OCI-M2 (cell line): ENCODE results near the gene ZNF217.
"Not testable (repeated sequence)": the region's sequence is repeated elsewhere in the genome, so short reads cannot be mapped to it uniquely, and the experiment has no call there.

Experiments used
- DNase-seq: peaks from one replicate; lab custom pipeline; 2025; ENCODE audit not compliant: unreplicated experiment; lab: John Stamatoyannopoulos, UW

The ZNF217 gene

DNA sequence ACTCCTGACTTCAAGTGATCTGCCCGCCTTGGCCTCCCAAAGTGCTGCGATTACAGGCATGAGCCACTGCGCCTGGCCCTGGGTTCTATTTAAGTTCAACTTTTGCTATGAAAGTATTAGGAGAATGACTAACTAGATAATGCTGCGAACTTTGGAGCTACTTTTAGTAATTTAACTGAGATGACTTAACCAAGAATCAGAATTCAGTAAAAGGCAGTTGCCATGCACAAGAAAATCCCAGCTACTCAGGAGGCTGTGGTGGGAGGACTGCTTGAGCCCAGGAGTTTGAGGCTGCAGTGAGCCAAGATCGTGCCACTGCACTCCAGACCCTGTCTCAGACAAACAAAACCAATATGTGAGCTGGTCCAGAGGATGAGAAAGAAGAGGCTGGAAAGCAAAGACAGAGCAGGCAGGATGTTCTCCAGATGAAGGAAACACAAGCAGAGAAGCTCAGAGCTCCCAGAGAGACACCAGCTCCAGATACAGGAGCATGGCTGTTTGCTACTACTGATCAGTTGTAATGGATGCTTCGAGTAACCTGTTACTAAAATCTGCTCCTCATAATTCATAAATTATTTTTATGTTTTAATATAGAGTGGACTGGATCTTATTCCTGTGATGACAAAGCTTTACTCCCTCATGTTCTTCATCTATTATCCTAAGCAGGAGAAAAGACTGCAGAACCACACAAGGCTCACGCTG, 23.9 kb downstream of the ZNF217 start:
- no peak for DNase-seq

- no peak for DNase-seq
These were observed 24.6 kb downstream of the ZNF217 start for GRCh38 chr20:53569005-53569404.

DNA sequence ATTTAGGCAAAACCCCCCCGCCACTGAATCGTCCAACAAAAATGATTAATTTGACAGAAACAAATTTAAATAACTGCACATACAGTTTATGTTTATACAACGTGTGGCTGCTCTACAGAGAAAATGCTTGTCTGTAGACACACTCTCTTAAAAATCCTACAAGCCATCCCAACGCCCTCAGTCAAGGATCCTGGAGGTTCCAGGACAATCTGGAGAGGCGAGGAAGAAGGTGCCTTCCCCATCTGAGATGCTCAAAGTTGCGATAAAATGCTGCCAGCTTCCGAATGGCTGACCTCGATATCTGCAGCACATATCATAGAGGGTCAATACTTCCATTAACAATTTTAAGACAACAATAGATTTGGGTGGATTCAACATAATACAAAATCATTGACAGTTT, 25.3 kb downstream of the ZNF217 start:
- no peak for DNase-seq

DNA sequence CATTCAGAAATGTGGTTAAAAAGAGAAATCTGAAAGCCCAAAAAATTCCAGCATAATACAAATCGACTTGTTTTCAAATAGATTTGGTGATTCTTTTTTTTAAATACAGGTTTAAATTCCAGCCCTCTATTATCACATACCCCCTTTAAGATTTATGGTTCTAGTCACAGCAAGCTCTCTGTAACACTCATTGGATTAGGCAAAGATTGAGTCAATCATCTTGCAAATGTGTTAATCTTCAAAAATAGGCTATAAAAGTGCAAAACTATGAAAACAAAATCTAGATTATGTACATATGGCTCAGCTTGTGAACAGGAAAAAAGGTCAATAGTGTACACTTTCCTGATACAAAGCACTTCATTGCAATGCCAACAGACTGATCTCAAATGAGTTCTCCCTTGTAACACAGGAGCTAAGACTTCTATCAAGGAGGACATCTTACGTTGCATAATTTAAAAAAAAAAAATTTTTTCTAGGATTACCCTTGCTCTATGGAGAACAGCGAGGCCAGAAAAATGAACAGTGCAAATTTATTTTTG, 26.2 kb downstream of the ZNF217 start:
- DNase-seq = no peak

DNA sequence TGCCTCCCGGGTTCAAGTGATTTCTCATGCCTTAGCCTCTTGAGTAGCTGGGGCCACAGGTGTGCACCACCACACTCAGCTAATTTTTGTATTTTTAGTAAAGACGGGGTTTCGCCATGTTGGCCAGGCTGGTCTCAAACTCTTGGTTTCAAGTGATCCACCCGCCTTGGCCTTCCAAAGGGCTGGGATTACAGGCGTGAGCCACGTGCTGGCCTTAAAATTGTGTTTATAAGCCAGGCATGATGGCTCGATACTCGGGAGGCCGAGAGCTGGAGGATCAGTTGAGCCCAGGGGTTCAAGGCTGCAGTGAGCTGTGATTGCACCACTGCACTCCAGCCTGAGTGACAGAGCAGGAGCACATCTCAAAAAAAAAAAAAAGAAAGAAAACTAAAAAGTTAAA, 27.0 kb downstream of the ZNF217 start:
- DNase-seq = not testable (repeated sequence)

- DNase-seq = no peak
These were observed 28.4 kb downstream of the ZNF217 start for GRCh38 chr20:53565254-53565653.

GRCh38 chr20:53562104-53562764, 31.4 kb downstream of the ZNF217 start:
- not testable (repeated sequence) for DNase-seq

GRCh38 chr20:53561505-53561904, 32.1 kb downstream of the ZNF217 start:
- DNase-seq = no peak

DNA sequence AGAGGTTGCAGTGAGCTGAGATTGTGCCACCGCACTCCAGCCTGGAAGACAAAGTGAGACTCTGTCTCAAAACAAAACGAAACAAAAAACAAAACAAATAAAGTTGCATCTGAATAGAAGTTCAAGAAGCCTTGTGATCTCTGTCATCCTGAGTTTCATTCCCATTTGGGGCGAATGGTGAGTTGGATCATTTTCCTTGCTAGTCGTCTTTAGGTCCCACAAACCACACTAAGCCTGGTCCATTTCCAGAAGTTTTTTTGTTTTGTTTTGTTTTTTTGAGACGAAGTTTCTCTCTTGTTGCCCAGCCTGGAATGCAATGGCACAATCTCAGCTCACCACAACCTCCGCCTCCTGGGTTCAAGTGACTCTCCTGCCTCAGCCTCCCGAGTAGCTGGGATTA, 33.8 kb downstream of the ZNF217 start:
- no peak for DNase-seq

- DNase-seq = no peak
These were observed 36.5 kb downstream of the ZNF217 start for GRCh38 chr20:53557130-53557529.

GRCh38 chr20:53556267-53556897, 37.3 kb downstream of the ZNF217 start:
- DNase-seq = no peak

- no peak for DNase-seq
These were observed 37.8 kb downstream of the ZNF217 start for GRCh38 chr20:53555816-53556215.

GRCh38 chr20:53555081-53555480, 38.6 kb downstream of the ZNF217 start:
- no peak for DNase-seq

DNA sequence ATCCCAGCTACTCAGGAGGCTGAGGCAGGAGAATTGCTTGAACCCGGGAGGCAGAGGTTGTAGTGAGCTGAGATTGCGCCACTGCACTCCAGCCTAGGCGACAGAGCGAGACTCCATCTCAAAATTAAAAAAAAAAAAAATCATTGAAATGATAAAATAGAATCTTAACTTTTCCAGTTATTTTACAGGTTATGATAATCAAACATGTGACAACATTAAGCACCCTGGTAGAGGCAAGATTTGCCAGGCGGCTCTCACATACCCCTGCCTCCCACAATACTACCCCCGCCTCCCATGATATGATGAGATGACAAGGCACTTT, 41.1 kb downstream of the ZNF217 start:
- not testable (repeated sequence) for DNase-seq

- not testable (repeated sequence) for DNase-seq
These were observed 41.7 kb downstream of the ZNF217 start for GRCh38 chr20:53551719-53552571.

DNA sequence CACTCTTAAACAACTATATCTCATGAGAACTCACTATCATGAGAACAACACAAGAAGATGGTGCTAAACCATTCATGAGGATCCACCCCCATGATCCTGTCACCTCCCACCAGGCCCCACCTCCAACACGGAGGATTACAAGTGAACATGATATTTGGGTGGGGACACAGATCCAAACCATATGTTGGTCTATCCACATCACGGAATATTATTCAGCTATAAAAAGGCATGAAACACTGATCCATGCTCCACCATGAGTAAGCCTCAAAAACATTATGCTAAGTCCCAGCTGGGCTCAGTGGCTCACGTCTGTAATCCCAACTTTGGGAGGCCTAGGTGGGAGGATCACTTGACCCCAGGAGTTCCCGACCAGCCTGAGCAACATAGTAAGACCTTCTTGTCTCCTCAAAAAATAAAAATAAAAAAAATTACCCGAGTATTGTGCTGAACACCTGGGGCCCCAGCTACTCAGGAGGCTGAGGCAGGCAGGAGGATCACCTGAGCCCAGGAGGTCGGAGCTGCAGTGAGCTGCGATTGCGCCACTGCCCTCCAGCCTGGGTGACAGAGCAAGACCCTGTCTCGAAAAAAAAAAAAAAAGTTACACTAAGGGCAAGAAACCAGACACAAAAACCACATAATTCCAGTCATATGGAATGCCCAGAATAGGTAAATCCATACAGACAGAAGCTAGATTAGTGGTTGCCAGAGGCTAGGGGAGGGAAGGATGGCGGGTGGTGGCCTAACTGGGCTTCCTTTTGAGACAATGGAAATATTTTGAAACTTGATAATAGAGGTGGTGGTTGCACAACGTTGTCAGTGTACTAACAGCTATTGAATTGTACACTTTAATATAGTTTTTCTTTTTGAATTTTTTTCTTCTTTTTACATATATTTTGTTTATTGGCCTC, 43.1 kb downstream of the ZNF217 start:
- no peak for DNase-seq

DNA sequence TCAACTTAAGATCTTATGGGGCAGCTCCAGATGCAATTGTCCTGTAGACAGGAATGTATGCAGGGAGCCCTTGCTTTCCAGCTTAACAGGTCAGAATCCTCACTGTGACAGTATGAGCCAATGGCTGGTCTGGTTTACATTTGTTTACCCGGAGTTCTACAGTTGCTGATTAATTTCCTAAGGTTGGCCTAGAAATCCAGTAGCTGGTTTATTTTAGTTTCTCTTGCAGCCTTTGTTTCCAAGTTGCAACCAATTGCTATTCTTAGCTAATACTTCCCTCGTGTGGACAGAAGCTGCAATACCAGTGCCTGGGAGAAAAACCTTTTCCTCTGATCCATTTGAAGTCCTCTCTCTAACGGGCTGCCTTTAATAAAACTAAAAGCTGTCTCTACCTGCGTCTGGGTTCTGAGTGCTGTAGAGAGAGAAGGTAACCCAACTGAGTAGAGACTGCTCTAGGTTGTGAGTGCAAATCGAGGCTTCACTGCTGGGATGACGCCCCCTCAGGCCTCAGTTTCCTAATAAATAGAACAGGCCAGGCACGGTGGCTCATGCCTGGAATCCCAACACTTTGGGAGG, 45.9 kb downstream of the ZNF217 start:
- DNase-seq = peak; percentile 65

GRCh38 chr20:53539516-53539915, 54.1 kb downstream of the ZNF217 start:
- DNase-seq = no peak

- DNase-seq = not testable (repeated sequence)
These were observed 57.3 kb downstream of the ZNF217 start for GRCh38 chr20:53536382-53536781.

GRCh38 chr20:53535878-53536277, 57.8 kb downstream of the ZNF217 start:
- DNase-seq = no peak
